GM18907 (cell line): Measurements from ENCODE around the gene ADAM10.
"Not testable (repeated sequence)": the region's sequence is repeated elsewhere in the genome, so short reads cannot be mapped to it uniquely, and the experiment has no call there.

Experiments
- ATAC-seq: cut with Tn5 transposase; IDR thresholded peaks from one replicate; pipeline ENCODE4 v1.9.1; 2021; ENCODE audit warnings: mild to moderate bottlenecking, moderate library complexity; ENCODE audit not compliant: unreplicated experiment

The ADAM10 gene

GRCh38 chr15:58749532-58750337 is at the start of gene ADAM10:
TSS of gene ADAM10 (minus strand) at chr15:58749707. CDS start at chr15:58749534, 173 bp downstream.
- peak; percentile 79 for ATAC-seq

- no peak for ATAC-seq
These were observed 48.0 kb upstream of the ADAM10 start for GRCh38 chr15:58797505-58797904.

GRCh38 chr15:58795825-58796224 is 46.3 kb upstream of the ADAM10 start:
- no peak for ATAC-seq

GRCh38 chr15:58793862-58794261 is 44.4 kb upstream of the ADAM10 start:
- no peak for ATAC-seq

GRCh38 chr15:58788056-58788710 is 38.7 kb upstream of the ADAM10 start:
- ATAC-seq: no peak

- ATAC-seq: no peak
These were observed 35.8 kb upstream of the ADAM10 start for GRCh38 chr15:58785355-58785754.

- no peak for ATAC-seq
These were observed 30.0 kb upstream of the ADAM10 start for GRCh38 chr15:58779554-58779953.

- ATAC-seq: peak; percentile 59
These were observed 27.6 kb upstream of the ADAM10 start for GRCh38 chr15:58777107-58777506.

- ATAC-seq: no peak
These were observed 25.9 kb upstream of the ADAM10 start for GRCh38 chr15:58775402-58775801.

- ATAC-seq: no peak
These were observed 23.5 kb upstream of the ADAM10 start for GRCh38 chr15:58773024-58773423.

- peak; percentile 24 for ATAC-seq
These were observed 22.2 kb upstream of the ADAM10 start for GRCh38 chr15:58771621-58772250.

- ATAC-seq: peak; percentile 92
These were observed 21.5 kb upstream of the ADAM10 start, which contains the start of gene MINDY2 for GRCh38 chr15:58770857-58771620. TSS of gene MINDY2 (plus strand) at chr15:58771302. CDS start at chr15:58771396, 94 bp downstream.

- peak; percentile 29 for ATAC-seq
These were observed 21.0 kb upstream of the ADAM10 start for GRCh38 chr15:58770519-58770856.

- ATAC-seq: not testable (repeated sequence)
These were observed 19.1 kb upstream of the ADAM10 start for GRCh38 chr15:58768601-58769004.

GRCh38 chr15:58766290-58766689 is 16.8 kb upstream of the ADAM10 start:
- no peak for ATAC-seq

- ATAC-seq: no peak
These were observed 15.0 kb upstream of the ADAM10 start for GRCh38 chr15:58764468-58764867.

- no peak for ATAC-seq
These were observed 13.2 kb upstream of the ADAM10 start for GRCh38 chr15:58762731-58763130.

GRCh38 chr15:58762285-58762684 is 12.8 kb upstream of the ADAM10 start:
- no peak for ATAC-seq

- no peak for ATAC-seq
These were observed 11.5 kb upstream of the ADAM10 start for GRCh38 chr15:58761010-58761388.

- no peak for ATAC-seq
These were observed 11.0 kb upstream of the ADAM10 start for GRCh38 chr15:58760385-58761009.

- no peak for ATAC-seq
These were observed 8.6 kb upstream of the ADAM10 start for GRCh38 chr15:58758141-58758540.
